GM18511 (cell line): ENCODE data around the gene RECK.
"Not testable (repeated sequence)": the region's sequence is repeated elsewhere in the genome, so short reads cannot be mapped to it uniquely, and the experiment has no call there.

Experiments
- ATAC-seq: cut with Tn5 transposase; IDR thresholded peaks from one replicate; pipeline ENCODE4 v1.9.1; 2021; ENCODE audit warnings: mild to moderate bottlenecking, moderate library complexity; ENCODE audit not compliant: unreplicated experiment

The RECK gene, protein sequence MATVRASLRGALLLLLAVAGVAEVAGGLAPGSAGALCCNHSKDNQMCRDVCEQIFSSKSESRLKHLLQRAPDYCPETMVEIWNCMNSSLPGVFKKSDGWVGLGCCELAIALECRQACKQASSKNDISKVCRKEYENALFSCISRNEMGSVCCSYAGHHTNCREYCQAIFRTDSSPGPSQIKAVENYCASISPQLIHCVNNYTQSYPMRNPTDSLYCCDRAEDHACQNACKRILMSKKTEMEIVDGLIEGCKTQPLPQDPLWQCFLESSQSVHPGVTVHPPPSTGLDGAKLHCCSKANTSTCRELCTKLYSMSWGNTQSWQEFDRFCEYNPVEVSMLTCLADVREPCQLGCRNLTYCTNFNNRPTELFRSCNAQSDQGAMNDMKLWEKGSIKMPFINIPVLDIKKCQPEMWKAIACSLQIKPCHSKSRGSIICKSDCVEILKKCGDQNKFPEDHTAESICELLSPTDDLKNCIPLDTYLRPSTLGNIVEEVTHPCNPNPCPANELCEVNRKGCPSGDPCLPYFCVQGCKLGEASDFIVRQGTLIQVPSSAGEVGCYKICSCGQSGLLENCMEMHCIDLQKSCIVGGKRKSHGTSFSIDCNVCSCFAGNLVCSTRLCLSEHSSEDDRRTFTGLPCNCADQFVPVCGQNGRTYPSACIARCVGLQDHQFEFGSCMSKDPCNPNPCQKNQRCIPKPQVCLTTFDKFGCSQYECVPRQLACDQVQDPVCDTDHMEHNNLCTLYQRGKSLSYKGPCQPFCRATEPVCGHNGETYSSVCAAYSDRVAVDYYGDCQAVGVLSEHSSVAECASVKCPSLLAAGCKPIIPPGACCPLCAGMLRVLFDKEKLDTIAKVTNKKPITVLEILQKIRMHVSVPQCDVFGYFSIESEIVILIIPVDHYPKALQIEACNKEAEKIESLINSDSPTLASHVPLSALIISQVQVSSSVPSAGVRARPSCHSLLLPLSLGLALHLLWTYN

DNA sequence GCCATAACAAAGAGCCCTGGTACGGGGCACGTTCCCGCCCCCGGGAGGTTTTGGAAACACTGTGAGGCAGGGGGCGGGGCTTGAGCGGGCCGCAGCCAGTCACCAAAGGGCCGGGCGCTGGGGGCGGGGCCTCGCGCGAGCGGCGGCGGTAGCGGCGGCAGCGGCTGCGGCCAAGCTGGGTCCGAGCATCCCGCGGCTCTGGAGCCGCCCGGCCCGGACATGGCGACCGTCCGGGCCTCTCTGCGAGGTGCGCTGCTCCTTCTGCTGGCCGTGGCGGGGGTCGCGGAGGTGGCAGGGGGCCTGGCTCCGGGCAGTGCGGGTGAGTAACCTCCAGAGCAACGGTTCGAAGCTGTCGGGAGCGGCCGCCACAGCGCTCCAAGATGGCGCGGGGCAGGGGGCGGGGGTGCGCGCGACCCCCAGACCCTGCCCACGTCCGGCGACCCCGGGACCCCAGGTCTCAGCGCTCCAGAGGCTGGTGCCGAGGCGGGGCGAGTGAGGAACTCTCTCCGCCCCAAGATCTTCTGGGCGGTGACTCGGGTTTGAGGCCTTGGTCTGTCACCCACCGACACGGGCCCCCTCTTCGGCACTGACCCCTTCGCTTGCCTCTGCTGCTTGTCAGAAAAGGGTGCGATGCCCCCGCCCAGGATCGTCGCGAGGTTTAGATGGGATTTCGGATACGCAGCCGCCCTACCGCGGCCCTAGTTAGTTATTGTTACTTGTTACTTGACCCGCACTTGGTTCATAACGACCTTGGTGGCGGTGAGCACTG is at the start of gene RECK:
TSS of gene RECK (plus strand) at position 134 of the 769 bp plus-strand sequence. CDS start at position 220, 86 bp downstream.
- peak; percentile 85 for ATAC-seq

DNA sequence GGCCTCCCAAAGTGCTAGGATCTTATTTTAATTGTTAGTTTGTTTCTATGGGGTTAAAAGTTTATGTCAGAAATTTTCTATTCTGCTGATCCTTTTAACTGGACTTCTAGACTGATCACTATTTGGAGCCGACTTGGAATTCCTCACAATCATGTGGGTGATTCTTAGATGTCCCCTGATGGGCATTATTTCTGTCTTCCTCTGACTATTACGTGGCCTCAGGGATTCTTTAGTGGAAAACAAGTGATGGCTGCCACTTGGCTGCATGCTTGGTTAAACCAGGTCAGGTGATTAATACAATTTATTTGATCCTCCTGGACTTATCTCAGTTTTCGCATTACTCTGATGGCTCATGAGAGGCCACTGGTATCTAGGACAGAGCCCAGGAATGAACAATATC is 46.6 kb upstream of the RECK start:
- ATAC-seq: no peak

DNA sequence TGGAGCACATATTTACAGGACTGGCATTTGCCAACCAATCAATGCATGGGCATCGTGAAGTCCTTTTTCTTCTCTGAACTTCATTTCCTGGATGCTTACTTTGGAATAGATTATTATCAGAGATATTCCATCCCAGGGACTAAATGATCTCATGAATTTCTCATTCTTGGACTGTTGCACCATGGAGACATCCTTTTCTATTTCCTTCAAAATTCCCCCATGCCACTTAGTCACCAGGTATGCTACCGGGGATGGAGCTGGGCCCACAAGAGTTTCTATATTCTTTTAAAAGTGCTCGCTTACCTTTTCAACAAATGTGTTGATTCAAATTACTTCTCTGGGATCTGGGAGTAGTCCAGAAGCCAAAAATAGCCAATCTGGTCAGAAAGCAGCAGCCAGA is 43.6 kb upstream of the RECK start:
- not testable (repeated sequence) for ATAC-seq

DNA sequence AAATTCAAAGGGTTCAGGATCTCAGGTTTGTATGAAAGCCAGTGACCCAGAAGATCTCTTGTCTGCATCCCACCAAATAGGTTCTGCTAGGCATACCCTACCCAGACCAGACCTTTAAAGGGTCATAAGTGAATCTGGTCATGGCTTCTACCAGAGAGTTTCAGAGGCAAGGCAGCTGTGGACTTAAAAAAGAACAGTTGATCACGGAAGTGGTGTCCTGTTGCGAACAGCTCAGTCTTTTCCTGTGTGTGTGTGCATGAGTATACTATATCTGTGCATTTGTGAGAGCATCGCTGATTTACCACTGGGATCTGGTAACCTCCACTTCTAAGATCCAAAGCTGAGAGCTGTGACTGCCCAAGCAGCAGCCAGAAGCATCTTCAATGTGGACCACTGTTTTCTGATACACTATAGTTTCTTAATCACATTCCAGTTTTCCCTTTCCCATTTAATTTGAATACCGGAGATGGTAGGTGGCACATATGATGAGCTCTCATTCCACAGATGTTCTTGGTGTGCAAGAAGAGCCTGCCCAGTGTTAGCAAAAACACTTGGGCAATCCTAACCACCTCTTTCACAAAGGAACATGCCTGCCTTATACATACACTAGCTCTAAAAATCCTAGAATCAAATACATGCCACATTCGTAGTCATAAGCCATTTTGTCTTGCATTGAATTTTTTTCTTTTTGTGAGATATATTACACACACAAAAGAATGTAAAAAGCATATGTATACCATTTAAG is 42.6 kb upstream of the RECK start:
- no peak for ATAC-seq

DNA sequence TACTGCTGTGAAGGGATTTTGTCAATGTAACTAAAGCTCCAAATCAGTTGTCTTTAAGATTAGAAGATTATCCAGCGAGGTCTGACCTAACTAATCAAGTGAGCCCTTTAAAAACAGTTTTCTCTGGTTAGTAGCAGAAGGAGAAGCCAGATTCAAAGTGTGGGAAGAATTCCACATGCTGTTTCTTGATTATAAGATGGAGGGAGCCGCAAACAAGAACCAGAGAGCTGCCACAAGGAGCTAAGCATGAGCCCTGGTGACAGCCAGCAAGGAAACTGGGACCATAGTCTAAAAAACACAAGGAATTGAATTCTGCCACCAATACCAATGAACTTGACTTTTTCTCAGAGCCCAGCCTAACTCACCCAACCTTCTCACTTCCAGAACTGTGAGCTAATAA is 41.8 kb upstream of the RECK start:
- no peak for ATAC-seq

DNA sequence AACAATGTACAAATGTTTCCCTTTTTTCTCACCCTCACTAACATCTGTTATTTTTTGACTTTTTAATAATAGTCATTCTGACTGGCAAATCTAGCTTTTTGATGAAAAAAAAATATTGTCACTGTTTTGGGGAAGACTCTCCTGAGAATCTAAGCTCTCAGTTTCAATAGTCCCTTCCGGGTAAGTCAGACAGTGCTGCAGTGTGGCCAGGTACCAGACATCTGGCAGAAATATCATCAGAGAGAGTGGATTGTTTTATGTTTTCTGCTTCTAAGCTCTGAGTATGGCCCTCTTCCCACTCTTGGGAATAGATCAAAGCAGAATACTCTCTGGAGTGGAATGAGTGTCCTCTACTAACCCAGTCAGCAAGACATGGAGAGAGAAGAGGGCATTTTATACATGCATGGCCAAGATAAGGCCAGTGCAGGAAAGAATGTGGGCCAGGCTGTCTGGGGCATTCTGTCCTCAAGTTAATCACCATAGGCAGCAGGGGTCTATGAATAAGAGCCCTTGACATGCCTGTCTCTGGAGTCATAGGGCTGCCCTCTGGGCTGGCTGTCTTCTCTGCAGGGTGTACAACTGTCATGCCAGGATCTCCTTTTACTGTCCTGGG is 40.2 kb upstream of the RECK start:
- ATAC-seq: no peak

DNA sequence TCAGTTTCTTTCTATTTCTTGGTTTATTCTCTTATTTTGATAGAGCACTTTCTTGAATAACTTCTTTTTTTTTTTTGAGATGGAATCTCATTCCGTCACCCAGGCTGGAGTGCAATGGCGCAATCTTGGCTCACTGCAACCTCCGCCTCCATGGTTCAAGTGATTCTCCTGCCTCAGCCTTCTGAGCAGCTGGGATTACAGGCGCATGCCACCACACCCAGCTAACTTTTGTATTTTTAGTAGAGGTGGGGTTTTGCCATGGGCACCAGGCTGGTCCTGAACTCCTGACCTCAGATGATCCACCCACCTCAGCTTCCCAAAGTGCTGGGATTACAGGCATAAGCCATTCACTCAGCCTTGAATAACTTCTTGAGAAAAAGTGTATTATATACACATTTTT is 39.7 kb upstream of the RECK start:
- ATAC-seq: not testable (repeated sequence)

DNA sequence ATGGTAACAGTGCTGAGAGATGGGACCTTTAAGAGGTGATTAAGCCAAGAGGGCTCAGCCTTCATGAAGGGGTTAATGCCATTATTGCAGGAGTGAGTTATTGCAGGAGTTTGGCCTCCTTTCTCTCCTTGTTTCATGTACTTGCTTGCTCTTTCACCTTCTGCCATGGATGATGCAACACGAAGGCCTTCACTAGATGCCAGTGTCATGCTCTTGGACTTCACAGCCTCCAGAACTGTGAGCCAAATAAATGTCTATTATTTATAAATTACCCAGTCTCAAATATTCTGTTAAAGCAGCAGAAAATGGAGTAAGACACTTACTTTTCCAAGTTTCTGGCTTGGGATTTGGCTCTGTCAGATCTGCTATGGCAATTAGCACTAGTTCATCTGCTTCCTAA is 38.4 kb upstream of the RECK start:
- no peak for ATAC-seq

DNA sequence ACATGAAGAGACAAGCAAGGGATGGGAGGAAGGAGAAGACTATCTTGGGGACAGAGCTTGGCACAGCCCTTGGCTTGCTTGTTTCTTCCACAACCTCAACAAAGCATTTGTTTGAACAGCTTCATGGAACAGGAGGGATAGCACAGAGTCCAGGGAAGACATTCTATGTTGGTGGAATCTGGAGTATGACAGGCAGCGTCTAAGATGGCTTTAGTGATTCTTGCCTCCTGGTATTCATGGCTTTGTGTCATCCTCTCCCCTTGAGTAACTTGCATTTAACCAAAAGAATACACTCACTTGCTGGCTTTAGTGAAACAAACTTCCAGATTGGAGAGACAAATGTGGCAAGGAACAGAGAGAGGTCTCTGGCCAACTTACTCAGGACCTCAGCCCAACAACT is 30.8 kb upstream of the RECK start:
- no peak for ATAC-seq

DNA sequence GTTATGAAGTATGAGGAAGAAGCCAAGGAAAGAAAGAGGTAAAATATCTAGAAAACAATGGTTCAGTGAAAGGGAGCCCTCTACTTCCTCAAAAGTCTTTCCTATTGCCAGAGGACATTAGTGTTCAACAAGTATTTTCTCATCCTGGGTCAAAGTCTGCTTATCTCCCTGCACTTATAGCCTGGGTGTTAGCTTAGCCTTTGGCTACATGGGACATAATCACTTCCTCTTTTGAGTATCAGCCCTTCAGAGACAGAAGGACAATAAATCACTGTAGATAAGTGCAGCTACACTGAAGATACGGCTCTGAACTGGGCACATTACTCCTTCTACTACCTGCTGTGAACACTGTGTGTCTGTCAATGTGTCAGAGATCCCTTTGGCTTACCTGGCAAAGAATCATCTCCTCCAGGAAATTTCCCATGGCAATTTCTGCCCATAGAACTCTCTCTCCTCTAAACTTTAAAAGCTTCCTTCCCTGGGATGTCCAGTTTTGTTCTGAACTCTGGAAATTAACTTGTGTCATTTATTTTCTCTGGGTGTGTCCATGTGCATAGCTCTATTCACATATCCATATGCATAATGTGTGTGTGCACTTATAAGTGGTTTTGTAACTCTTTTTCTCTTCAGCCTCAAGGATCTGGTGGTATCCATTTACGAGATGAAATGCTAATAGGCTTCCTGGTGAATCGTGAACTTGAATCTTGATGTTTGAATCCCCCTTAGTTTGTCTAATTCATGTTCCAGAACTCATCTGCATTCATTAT is 30.0 kb upstream of the RECK start:
- ATAC-seq: no peak

DNA sequence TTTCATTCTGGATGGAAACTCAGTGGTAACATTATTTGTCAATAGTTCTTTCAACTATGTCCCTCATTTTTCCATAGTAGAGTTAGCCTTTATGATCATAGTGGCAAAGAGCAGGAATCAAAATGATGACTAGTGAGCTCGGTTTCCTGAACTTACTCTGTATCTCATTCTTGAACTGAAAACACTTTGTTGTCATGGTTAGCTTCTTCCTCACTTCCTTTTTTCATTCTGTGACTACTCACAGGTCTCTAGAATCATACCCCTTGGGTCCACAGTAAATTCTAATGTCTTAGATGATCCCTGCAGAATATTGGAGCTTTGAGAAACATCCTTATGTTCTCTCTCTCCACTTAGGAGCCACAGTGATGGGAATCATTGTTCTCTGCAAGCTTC is 29.4 kb upstream of the RECK start:
- no peak for ATAC-seq

DNA sequence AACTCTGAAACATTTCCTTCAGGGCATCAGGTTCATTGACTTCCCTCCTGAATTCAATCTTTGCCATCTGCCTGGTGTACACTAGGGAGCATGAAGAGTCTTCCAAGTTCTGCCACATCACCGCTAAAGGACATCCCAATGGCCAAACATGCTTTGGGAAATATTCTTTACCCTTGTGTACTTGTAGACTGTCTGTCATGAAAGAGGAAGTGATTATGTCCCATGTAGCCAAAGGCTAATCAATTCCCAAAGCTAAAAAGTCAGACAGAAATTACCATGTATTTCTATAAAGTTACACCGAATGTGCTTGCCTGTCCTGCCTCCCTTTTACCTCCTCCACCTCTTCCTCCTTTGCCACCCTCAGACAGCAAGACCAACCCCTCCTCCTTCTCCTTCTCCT is 28.9 kb upstream of the RECK start:
- ATAC-seq: no peak

DNA sequence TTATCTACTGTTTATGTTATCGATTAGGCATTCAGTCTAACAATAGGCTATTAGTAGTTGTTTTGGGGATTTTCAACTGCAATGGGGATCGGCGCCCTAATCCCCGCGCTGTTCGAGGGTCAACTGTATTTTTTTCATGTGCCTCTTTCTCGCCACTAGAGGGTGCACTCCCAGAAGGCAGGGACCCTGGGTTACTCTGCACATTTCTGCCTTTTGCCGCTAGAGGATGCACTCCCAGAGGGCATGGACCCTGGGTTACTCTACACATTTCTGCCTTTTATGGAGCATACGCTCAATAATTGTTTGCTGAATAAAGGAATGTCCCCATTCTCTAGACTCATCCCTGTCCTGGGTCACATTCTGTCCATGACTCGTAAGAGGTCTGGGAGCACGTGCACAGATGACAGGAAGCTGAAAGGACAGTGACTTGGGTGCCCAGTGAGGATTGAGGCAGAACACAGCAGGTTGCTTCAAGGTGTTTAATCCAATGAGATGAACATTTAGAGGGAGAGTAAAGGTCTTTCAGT is 27.9 kb upstream of the RECK start:
- ATAC-seq: no peak

DNA sequence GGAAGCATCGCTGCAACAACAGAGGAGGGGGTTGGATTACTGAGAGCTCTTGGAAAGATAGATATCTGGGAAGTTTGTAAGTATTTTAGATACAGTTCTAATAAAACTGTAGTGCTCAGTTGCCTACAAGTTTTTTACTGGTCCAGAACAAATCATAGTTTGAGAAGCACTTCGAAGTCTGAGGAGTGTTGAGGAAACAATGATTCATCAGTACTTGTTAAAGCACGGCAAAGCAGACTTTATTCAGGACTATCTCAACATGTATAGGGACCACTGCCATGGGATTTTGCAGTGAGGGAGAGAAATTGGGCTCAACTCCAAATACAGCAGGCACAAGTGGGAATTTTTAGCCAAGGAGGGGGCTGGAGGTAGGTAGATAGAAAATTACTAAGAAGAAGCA is 25.3 kb upstream of the RECK start:
- ATAC-seq: no peak

DNA sequence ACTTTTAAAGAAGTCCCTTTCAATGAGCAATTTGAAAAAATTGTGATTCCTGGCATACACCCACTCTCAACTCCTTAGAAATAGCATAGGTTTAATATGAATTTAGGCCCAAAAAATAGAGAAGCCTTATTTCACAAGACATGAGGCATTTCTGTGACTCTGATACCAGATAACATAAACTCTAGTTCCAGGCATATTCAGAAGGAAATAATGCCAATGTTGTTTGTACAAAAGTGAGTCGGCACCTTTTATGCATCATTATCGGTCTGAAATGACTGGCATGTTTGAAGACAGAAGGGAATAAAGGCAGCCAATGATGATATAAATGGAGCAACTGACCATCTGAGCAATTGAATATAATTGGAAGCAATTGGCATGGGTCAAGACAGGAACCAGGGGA is 19.4 kb upstream of the RECK start:
- no peak for ATAC-seq

DNA sequence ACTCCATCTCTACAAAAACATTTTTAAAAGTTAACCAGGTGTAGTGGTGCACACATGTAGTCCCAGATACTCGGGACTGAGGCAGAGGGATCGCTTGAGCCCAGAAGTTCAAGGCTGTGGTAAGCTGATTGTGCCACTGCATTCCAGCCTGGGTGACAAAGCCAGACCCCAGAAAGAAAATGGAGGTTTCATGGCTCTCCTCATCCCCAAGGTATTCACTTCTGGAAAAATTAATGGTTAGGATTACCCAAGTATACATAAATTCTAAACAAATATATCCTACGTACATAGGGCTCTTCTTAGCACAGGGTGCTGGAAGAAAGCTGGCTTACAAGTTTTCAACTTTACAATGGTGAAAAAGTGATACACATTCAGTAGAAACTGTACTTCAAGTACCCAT is 18.6 kb upstream of the RECK start:
- ATAC-seq: no peak

DNA sequence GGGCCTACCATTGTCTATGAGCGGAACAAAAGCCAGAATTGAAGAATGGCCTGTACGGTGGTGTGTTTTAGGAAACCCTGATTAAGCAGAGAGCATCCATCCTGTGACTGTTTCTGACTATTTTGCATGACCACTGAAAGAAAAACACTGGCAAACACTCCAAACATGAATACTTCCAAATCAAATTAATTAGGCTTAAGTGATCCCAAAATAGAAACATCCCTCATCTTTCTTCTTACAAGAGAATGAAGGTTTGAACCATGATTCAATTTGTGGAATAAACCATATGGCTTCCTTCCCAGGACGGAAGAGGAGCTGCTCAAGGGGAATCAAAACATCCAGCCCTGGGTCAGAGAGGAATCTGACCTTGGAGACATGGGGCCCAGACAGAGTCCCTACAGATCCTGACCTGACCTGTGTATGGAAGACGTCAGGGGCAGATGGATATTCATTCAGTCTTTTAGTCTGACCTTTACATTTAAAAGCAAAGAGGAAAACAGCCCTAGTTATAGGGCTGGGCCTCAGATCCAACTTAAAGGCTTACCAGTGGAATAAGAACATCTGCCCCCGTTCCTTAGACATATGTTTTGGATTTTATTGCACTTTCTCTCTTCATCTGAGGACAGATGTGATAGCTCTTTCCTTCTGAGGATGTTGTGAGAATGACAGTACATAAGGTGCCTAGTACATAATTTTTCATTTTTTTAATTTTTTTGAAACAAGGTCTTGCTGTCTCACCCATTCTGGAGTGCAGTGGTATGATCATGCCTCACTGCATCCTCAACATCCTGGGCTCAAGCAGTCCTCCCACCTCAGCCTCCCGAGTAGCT is 17.6 kb upstream of the RECK start:
- ATAC-seq: no peak

DNA sequence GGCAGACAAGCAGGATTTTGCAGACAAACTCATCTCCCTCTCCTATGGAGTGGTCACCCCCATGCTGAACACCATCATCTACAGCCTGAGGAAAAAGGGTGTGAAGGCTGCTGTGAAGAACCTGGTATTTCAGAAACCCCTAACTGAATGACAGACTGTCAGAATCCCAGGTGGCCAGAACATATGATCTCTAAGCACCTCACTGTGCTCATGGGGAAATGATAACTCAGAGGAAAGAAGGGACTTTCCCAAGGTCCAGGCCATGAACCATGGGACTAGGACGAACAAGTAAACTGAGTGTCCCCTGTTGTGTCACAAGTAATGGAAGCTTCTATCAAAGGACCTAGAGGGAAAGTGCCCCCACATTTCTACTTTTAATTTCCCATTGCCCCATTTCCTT is 14.7 kb upstream of the RECK start:
- no peak for ATAC-seq
